Calu3 (cell line): ENCODE results near the gene ORC4. TPM values are rescaled to one million over a fixed set of nuclear protein-coding genes. Genes with fewer than 3 reads are reported as not detected.

Experiments used
- BruUV-seq: library from RNA; stranded (reverse); fragments of 400-500 nt; replicated peaks from 2 replicates; lab custom pipeline; 2021; lab: Mats Ljungman, UMichigan
- CTCF ChIA-PET: fragments of 300-600 bp; sonication (Branson Sonifier 250); formaldehyde crosslinking; loops from one replicate; lab custom pipeline; 2022; ENCODE audit warnings: antibody characterized with exemption; lab: Charles Lee
- DNase-seq: peaks from one replicate; pipeline ENCODE4 v3.0.0; 2022
- H3K27ac Mint-ChIP-seq: one replicate; pipeline ENCODE4 v1.8.0; 2022; ENCODE audit warnings: mixed read lengths; ENCODE audit not compliant: unreplicated experiment
- H3K27me3 Mint-ChIP-seq: one replicate; pipeline ENCODE4 v1.8.0; 2022; ENCODE audit warnings: mixed read lengths; ENCODE audit not compliant: unreplicated experiment
- H3K36me3 Mint-ChIP-seq: one replicate; pipeline ENCODE4 v1.8.0; 2022; ENCODE audit warnings: mild to moderate bottlenecking, moderate library complexity, mixed read lengths; ENCODE audit not compliant: insufficient read depth, unreplicated experiment
- H3K4me1 Mint-ChIP-seq: one replicate; pipeline ENCODE4 v1.8.0; 2022; ENCODE audit warnings: mild to moderate bottlenecking, low read depth, mixed read lengths; ENCODE audit not compliant: unreplicated experiment
- H3K4me3 Mint-ChIP-seq: one replicate; pipeline ENCODE4 v1.8.0; 2022; ENCODE audit warnings: mild to moderate bottlenecking, low read depth, moderate library complexity, mixed read lengths; ENCODE audit not compliant: unreplicated experiment
- H3K9me3 Mint-ChIP-seq: one replicate; pipeline ENCODE4 v1.8.0; 2022; ENCODE audit warnings: low read depth, mixed read lengths; ENCODE audit not compliant: unreplicated experiment
- intact Hi-C: fragments of 100-400 bp; cut with micrococcal nuclease; formaldehyde crosslinking; loops from one replicate; pipeline ENCODE4 v1.10.0; 2022; ENCODE audit not compliant: unreplicated experiment
- total RNA-seq: library from RNA; stranded (reverse); gene quantifications from 2 replicates; pipeline ENCODE4 v1.2.3, GENCODE V29; 2022
- TF ChIP-seq, protein P1 (sequence below): fragments of 200-600 bp; IDR thresholded peaks from one replicate; pipeline ENCODE4 v1.8.0; 2022; ENCODE audit warnings: antibody characterized with exemption; ENCODE audit not compliant: unreplicated experiment

The ORC4 gene
- total RNA-seq, 1 experiment from 2014 or later = 59.2 TPM

DNA sequence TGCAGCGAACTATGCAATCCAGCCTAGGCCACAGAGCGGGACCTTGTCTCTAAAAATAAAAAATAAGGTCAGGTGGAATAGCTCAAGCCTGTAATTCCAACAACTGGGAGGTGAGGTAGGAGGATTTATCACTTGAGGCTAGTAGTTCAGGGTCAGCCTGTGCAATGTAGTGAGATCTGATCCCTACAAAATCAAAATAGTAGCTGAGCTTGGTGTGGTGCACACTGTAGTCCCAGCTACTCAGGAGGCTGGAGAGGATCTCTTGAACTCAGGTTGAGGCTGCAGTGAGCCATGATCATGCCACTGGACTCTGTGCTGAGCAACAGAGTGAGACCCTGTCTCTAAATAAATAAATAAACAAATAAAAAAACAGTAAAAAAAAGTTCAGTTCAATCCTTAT, 6.0 kb upstream of the ORC4 start:
- BruUV-seq = no TSS peak
- intact Hi-C loops = no loop called here
- no peak overlapping the region for H3K27ac Mint-ChIP-seq
- H3K4me1 Mint-ChIP-seq = peaks cover 18% of the 10 kb centered on the region
- no peak for DNase-seq
- H3K9me3 Mint-ChIP-seq = no peaks in the 10 kb centered on the region
- H3K27me3 Mint-ChIP-seq = no peaks in the 10 kb centered on the region
- CTCF ChIA-PET = interaction anchor here (0.6 kb wide), 1 partner anchor 587 kb away, joined by 5 read pairs; no protein-coding TSS in a partner anchor
- TF ChIP-seq, protein P1, sequence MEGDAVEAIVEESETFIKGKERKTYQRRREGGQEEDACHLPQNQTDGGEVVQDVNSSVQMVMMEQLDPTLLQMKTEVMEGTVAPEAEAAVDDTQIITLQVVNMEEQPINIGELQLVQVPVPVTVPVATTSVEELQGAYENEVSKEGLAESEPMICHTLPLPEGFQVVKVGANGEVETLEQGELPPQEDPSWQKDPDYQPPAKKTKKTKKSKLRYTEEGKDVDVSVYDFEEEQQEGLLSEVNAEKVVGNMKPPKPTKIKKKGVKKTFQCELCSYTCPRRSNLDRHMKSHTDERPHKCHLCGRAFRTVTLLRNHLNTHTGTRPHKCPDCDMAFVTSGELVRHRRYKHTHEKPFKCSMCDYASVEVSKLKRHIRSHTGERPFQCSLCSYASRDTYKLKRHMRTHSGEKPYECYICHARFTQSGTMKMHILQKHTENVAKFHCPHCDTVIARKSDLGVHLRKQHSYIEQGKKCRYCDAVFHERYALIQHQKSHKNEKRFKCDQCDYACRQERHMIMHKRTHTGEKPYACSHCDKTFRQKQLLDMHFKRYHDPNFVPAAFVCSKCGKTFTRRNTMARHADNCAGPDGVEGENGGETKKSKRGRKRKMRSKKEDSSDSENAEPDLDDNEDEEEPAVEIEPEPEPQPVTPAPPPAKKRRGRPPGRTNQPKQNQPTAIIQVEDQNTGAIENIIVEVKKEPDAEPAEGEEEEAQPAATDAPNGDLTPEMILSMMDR = no peak
- no peak overlapping the region for H3K4me3 Mint-ChIP-seq
- H3K36me3 Mint-ChIP-seq = peaks cover 7% of the 10 kb centered on the region

- TF ChIP-seq, protein P1 = no peak
- H3K9me3 Mint-ChIP-seq = no peaks in the 10 kb centered on the region
- H3K27ac Mint-ChIP-seq = no peak overlapping the region
- BruUV-seq = no TSS peak
- no peaks in the 10 kb centered on the region for H3K27me3 Mint-ChIP-seq
- CTCF ChIA-PET = no interaction called here
- H3K4me3 Mint-ChIP-seq = no peak overlapping the region
- H3K36me3 Mint-ChIP-seq = peaks cover 34% of the 10 kb centered on the region
- DNase-seq = no peak
- peaks cover 18% of the 10 kb centered on the region for H3K4me1 Mint-ChIP-seq
- intact Hi-C loops = no loop called here
Observed at GRCh38 chr2:148023861-148024260, 3.3 kb upstream of the ORC4 start.

DNA sequence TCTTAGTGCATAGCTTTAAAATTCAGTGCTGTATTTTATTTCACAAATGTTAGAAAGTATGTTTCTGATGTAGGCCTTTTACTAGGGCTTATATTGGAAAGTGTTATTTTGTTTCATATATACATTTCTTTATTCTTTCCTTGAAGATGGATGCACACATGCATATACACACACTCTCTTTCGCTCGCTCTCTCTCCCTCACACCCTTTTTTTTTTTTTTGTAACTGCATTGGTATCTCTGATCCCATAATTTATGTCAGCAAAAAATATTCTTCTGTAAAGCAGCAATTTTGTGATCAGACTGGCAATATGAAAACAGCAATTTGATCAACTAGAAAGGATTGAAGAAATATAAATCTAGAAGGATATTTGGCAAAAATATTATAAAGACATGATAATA, 2.3 kb upstream of the ORC4 start:
- TF ChIP-seq, protein P1 = no peak
- Mint-ChIP-seq H3K36me3 (peaks cover 37% of the 10 kb centered on the region), H3K4me1 (peaks cover 22% of the 10 kb centered on the region), H3K4me3 (peak overlapping the region; percentile 98), H3K27ac (no peak overlapping the region), H3K27me3 (no peaks in the 10 kb centered on the region), H3K9me3 (no peaks in the 10 kb centered on the region)
- intact Hi-C loops = no loop called here
- CTCF ChIA-PET = interaction anchor here (0.7 kb wide), 1 partner anchor 1012 kb away, joined by 5 read pairs; no protein-coding TSS in a partner anchor
- BruUV-seq = no TSS peak
- DNase-seq = no peak

DNA sequence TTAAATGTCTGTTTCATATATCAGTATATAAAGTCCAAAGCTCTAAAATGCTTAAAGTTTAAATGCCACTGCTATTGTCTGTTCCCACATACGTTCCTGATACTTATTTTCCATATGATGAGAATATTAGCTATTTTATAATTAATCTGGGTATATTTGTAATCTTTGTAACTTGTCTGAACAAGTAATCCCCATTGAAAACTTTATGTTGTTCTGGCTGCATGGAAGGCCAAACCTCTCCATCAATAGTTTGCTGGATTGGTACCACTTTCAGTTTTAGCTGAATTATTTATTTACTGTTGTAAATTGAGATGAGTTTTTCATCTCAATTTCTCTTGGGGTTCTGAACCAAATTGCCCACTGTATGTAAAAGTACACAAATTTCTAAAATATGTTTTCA, 1.8 kb upstream of the ORC4 start:
- no peak overlapping the region for H3K27ac Mint-ChIP-seq
- TF ChIP-seq, protein P1 = no peak
- H3K4me3 Mint-ChIP-seq = peak overlapping the region; percentile 98
- H3K9me3 Mint-ChIP-seq = no peaks in the 10 kb centered on the region
- no peaks in the 10 kb centered on the region for H3K27me3 Mint-ChIP-seq
- H3K36me3 Mint-ChIP-seq = peaks cover 37% of the 10 kb centered on the region
- CTCF ChIA-PET = no interaction called here
- peaks cover 27% of the 10 kb centered on the region for H3K4me1 Mint-ChIP-seq
- TSS peak; percentile 31 for BruUV-seq
- DNase-seq = no peak
- intact Hi-C loops = no loop called here
